GM23338 (cell line): ENCODE results near the gene PTPRN2.

Source experiments
- EZH2 ChIP-seq: fragments of 200-600 bp; sonication (generic); IDR thresholded peaks from one replicate; pipeline ENCODE4 v1.8.0; 2017; ENCODE audit warnings: antibody characterized with exemption, mild to moderate bottlenecking, low read depth; ENCODE audit not compliant: unreplicated experiment
- EZH2phosphoT487 ChIP-seq: fragments of 200-600 bp; sonication (generic); IDR thresholded peaks from one replicate; pipeline ENCODE4 v1.8.1; 2018; ENCODE audit warnings: antibody characterized with exemption; ENCODE audit not compliant: unreplicated experiment
- NANOG ChIP-seq: IDR thresholded peaks from 2 replicates; pipeline ENCODE4 v1.6.1; 2016; ENCODE audit warnings: antibody characterized with exemption, borderline replicate concordance
- POLR2AphosphoS5 ChIP-seq: IDR thresholded peaks from 2 replicates; pipeline ENCODE4 v1.6.1; 2016; ENCODE audit warnings: antibody characterized with exemption, low read depth
- REST ChIP-seq: IDR thresholded peaks from one replicate; pipeline ENCODE4 v1.6.1; 2018; ENCODE audit warnings: antibody characterized with exemption; ENCODE audit not compliant: unreplicated experiment
- TF ChIP-seq, protein P1 (sequence below), 2 experiments: fragments of 200-600 bp in 1 of 2; sonication (generic) in 1 of 2; conservative IDR thresholded peaks; 2 replicates each; pipeline versions ENCODE4 v1.5.1 to v1.6.1; 2016 to 2017; ENCODE audit warnings: antibody characterized with exemption in 2 of 2, low read depth in 2 of 2, mild to moderate bottlenecking in 2 of 2, moderate library complexity in 1 of 2

DNA sequence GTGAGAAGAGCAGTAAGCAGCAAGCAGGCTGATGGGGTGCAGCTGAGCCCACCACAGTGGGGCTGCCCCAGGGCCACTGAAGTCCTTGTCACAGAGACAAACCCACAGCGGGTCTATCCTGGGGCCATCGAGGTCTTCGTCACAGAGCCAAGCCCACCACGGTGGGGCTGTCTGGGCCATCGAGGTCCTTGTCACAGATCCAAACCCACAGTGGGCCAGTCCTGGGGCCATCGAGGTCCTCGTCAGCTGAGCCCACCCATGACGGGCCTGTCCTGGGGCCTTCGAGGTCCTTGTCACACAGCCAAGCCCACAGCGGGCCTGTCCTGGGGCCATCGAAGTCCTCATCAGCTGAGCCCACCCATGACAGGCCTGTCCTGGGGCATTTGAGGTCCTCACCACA is 700.9 kb downstream of the PTPRN2 start:
- TF ChIP-seq, protein P1, sequence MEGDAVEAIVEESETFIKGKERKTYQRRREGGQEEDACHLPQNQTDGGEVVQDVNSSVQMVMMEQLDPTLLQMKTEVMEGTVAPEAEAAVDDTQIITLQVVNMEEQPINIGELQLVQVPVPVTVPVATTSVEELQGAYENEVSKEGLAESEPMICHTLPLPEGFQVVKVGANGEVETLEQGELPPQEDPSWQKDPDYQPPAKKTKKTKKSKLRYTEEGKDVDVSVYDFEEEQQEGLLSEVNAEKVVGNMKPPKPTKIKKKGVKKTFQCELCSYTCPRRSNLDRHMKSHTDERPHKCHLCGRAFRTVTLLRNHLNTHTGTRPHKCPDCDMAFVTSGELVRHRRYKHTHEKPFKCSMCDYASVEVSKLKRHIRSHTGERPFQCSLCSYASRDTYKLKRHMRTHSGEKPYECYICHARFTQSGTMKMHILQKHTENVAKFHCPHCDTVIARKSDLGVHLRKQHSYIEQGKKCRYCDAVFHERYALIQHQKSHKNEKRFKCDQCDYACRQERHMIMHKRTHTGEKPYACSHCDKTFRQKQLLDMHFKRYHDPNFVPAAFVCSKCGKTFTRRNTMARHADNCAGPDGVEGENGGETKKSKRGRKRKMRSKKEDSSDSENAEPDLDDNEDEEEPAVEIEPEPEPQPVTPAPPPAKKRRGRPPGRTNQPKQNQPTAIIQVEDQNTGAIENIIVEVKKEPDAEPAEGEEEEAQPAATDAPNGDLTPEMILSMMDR (conservative IDR thresholded peaks at IDR 0.05; ENCODE audit: low read depth in 2 of 2), result no peak
- TF ChIP-seq NANOG, result no peak
- TF ChIP-seq EZH2, result no peak
- no peak for TF ChIP-seq REST
- TF ChIP-seq EZH2phosphoT487, result no peak
- no peak for TF ChIP-seq POLR2AphosphoS5
